K562 (cell line): Measurements from ENCODE around the gene EMC9. TPM values are rescaled to one million over a fixed set of nuclear protein-coding genes. Genes with fewer than 3 reads are reported as not detected.

ENCODE experiments used
- BCL6 ChIP-seq: fragments of 250-450 bp; sonication (Bioruptor Pico); IDR thresholded peaks from 2 replicates; pipeline ENCODE4 v1.4.0; 2020
- GATA2 ChIP-seq: sonication (generic); formaldehyde crosslinking; IDR thresholded peaks from 2 replicates; pipeline ENCODE4 v1.4.0; 2020; ENCODE audit warnings: mild to moderate bottlenecking, missing genetic modification reagents
- IFI16 ChIP-seq: fragments of 250-450 bp; sonication (Bioruptor Pico); IDR thresholded peaks from 2 replicates; pipeline ENCODE4 v2.1.2; 2022; ENCODE audit warnings: mild to moderate bottlenecking, inconsistent platforms
- JUN ChIP-seq, 2 experiments: sonication (generic) in 1 of 2; formaldehyde crosslinking in 1 of 2; IDR thresholded peaks; 2 replicates each; pipeline versions ENCODE4 v1.6.1 to v1.8.0; 2012 to 2022; ENCODE audit warnings: borderline replicate concordance in 2 of 2, mild to moderate bottlenecking in 2 of 2, improper control_type of control experiment in 1 of 2, low read depth in 1 of 2, low read length in 1 of 2, missing genetic modification reagents in 1 of 2
- NEUROD1 ChIP-seq: fragments of 150-350 bp; IDR thresholded peaks from 2 replicates; pipeline ENCODE4 v1.6.1; 2014; ENCODE audit warnings: borderline replicate concordance, low read length, low read depth; ENCODE audit not compliant: partially characterized antibody
- NR2C2 ChIP-seq, 2 experiments: fragments of 200-800 bp in 1 of 2; sonication (Bioruptor generic) in 1 of 2; sonication (generic) in 1 of 2; formaldehyde crosslinking in 1 of 2; IDR thresholded peaks; 2 replicates each; pipeline versions ENCODE4 v1.6.1 to v1.8.0; 2016 to 2022; ENCODE audit warnings: mild to moderate bottlenecking in 1 of 2, missing compliant biosample characterization in 1 of 2, missing genetic modification characterization in 1 of 2, missing genetic modification reagents in 1 of 2
- RBM14 ChIP-seq: fragments of 200-400 bp; formaldehyde crosslinking; IDR thresholded peaks from 2 replicates; pipeline ENCODE4 v1.6.1; 2018; ENCODE audit warnings: low read depth, mild to moderate bottlenecking, low read length, moderate library complexity, borderline replicate concordance; ENCODE audit not compliant: insufficient read depth
- SETDB1 ChIP-seq: IDR thresholded peaks from one replicate; pipeline ENCODE4 v1.6.1; 2012; ENCODE audit warnings: low read length, control low read depth, inconsistent platforms
- polyA plus RNA-seq, 8 experiments: library from polyadenylated mRNA; depleted of rRNA in 4 of 8; stranded (reverse) in 5 of 8; unstranded in 3 of 8; fragments of >200 nt; fragmentation: Nextera tagmentation in 2 of 8; fragmentation: Illumina TruSeq in 1 of 8; extraction: Ambion mirVana in 2 of 8; extraction: Trizol in 1 of 8; gene quantifications; 2 replicates each; pipeline versions ENCODE4 v1.2.1 to v1.2.3, GENCODE V29; 2011 to 2014; ENCODE audit warnings: inconsistent platforms in 1 of 8, missing spikeins in 1 of 8
- total RNA-seq, 7 experiments: library from RNA; depleted of rRNA in 6 of 7; stranded (reverse); fragments of >200 nt in 6 of 7; fragmentation: Illumina TruSeq in 2 of 7; extraction: Trizol in 2 of 7; gene quantifications; 2 replicates each; pipeline versions ENCODE4 v1.2.1 to v1.2.3, GENCODE V29; 2011 to 2021; ENCODE audit warnings: low replicate concordance in 1 of 7
- TF ChIP-seq, protein P1 (sequence below): fragments of 450-650 bp; formaldehyde crosslinking; IDR thresholded peaks from 2 replicates; pipeline ENCODE4 v1.4.0; 2020; ENCODE audit warnings: mild to moderate bottlenecking, mixed read lengths
- TF ChIP-seq, protein P2 (sequence below): fragments of 250-450 bp; sonication (Bioruptor Pico); IDR thresholded peaks from 2 replicates; pipeline ENCODE4 v1.5.0; 2021; ENCODE audit warnings: mild to moderate bottlenecking, moderate library complexity
- TF ChIP-seq, protein P3 (sequence below): fragments of 450-650 bp; IDR thresholded peaks from 2 replicates; pipeline ENCODE4 v1.6.1; 2017; ENCODE audit warnings: mild to moderate bottlenecking, moderate library complexity
- TF ChIP-seq, protein P4 (sequence below): fragments of 250-450 bp; sonication (Bioruptor Pico); IDR thresholded peaks from 2 replicates; pipeline ENCODE4 v1.8.0; 2022; ENCODE audit warnings: moderate library complexity, mild to moderate bottlenecking, inconsistent platforms
- TF ChIP-seq, protein P5 (sequence below): IDR thresholded peaks from 2 replicates; pipeline ENCODE4 v1.6.1; 2011; ENCODE audit warnings: borderline replicate concordance, low read depth, mild to moderate bottlenecking, moderate library complexity, low read length; ENCODE audit not compliant: insufficient read depth, poor library complexity, severe bottlenecking

EMC9 gene
- total and polyA plus RNA-seq, 9 of the 15 experiments (the other 6 are each of a cell fraction or from before 2014, with no cell fraction given), result 3.1 to 13.2 (median 7.8) TPM

DNA sequence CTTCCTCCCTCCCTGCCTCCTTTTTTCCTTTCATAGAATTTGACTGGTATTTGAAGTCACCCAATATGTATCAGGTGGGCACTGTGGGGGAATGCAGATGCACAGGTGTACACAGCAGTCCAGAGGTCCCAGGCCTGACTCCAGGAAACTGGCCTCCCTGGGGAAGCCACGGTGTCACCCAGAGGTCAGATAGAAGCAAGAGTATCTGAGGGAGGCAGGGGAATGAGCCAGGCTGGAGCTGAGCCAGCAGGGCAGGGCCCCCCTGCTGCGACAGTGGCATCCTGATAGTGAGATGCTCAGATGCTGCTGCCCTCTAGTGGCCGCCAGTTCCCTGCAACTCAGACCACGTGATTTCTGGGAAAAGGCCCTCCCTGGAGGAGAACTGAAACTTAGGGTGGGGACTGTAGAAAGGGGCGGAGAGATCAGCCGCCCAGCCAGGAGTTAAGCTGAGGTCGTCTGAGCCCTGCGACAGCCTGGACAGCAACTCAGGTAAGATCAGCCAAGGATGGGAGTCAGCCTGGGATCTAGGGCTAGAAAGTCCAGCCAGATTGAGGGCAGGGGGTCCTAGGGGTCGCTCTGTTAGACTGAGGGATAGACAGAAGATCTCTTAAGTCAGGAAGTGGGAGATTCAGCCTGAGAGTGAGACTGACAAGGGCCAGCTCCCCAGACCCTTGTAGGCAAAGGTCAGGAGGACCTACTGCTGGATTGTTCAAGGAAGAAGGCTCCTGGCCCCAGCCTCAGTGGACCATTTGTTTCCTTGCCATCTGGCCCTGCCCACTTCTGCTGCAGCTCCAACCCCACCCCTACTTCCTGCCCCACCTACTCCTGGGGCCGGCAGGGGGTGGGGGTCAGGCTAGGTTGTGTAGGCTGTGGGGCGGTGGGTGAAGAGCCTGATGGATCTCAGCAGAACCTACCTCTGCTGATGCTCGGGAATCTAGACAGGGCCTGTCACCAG lies 19.7 kb upstream of the EMC9 start, which contains the start of gene IRF9 (continued):
- TF ChIP-seq, protein P1, sequence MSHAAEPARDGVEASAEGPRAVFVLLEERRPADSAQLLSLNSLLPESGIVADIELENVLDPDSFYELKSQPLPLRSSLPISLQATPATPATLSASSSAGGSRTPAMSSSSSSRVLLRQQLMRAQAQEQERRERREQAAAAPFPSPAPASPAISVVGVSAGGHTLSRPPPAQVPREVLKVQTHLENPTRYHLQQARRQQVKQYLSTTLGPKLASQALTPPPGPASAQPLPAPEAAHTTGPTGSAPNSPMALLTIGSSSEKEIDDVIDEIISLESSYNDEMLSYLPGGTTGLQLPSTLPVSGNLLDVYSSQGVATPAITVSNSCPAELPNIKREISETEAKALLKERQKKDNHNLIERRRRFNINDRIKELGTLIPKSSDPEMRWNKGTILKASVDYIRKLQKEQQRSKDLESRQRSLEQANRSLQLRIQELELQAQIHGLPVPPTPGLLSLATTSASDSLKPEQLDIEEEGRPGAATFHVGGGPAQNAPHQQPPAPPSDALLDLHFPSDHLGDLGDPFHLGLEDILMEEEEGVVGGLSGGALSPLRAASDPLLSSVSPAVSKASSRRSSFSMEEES (CRISPR knock-in tag), result peak; percentile 98
- TF ChIP-seq GATA2 (CRISPR knock-in tag), result 0 out of 2 replicates have a peak, but pooled peaks have one; percentile 16
- TF ChIP-seq NEUROD1, result peak; percentile 58
- TF ChIP-seq, protein P2, sequence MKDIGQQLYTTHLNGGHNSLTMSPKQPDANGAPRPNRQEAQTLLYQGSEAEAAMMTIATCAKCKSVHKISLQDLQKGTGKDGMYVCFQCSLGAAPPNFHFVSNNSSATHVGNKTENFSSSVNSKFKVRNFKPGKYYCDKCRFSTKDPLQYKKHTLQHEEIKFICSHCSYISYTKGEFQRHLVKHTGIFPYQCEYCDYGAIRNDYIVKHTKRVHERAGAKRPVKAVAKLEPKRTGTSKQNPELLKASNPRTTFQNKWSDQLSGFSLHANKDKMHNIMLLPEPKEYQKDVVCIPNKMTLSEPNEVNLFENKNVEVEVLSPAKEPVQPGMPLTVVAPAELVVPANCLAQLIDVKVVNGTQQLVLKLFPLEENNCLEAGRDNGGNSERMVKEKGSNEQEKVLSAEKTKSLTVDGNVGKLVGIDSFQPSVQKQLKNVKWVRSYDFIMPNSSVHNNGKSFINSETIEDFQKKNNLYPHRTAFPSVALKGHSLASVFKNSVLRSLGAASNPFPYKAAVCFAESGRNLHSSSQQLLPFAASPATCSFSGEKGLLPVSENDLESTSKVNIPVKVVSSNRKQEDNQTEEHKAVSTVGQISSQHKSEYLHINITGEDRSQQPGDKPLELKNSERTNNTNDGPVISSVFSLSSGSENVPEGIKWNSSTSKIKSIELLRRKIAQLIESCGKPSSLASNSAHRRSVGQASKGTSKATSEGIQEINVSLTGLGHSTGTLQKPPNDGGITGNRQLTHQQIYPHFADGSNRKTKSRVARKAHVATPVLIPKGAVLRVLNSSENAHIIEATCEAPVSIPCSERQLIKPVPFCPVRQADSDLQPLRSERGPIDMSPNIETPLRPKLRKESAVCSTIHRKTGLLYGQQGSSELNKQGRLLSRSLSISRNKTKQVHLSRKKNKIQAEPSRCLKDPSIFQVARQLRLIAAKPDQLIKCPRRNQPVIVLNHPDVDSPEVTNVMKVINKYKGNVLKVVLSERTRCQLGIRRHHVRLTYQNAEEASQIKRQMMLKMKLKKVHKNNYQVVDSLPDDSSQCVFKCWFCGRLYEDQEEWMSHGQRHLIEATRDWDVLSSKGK (CRISPR knock-in tag), result no peak
- TF ChIP-seq RBM14, result no peak
- TF ChIP-seq BCL6, result no peak
- TF ChIP-seq, protein P3, sequence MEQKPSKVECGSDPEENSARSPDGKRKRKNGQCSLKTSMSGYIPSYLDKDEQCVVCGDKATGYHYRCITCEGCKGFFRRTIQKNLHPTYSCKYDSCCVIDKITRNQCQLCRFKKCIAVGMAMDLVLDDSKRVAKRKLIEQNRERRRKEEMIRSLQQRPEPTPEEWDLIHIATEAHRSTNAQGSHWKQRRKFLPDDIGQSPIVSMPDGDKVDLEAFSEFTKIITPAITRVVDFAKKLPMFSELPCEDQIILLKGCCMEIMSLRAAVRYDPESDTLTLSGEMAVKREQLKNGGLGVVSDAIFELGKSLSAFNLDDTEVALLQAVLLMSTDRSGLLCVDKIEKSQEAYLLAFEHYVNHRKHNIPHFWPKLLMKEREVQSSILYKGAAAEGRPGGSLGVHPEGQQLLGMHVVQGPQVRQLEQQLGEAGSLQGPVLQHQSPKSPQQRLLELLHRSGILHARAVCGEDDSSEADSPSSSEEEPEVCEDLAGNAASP, result no peak
- TF ChIP-seq NR2C2 (CRISPR knock-in tag; IDR thresholded peaks at IDR 0.05), result no peak
- peak; percentile 63 for TF ChIP-seq NR2C2 (tag; IDR thresholded peaks at IDR 0.05)
- peak; percentile 52; the same call in 1 of the 2 replicates for TF ChIP-seq JUN (IDR thresholded peaks at IDR 0.05; ENCODE audit: borderline replicate concordance, low read depth, low read length)
- TF ChIP-seq JUN (CRISPR knock-in tag; IDR thresholded peaks at IDR 0.05; ENCODE audit: borderline replicate concordance), result no peak
- TF ChIP-seq, protein P4, sequence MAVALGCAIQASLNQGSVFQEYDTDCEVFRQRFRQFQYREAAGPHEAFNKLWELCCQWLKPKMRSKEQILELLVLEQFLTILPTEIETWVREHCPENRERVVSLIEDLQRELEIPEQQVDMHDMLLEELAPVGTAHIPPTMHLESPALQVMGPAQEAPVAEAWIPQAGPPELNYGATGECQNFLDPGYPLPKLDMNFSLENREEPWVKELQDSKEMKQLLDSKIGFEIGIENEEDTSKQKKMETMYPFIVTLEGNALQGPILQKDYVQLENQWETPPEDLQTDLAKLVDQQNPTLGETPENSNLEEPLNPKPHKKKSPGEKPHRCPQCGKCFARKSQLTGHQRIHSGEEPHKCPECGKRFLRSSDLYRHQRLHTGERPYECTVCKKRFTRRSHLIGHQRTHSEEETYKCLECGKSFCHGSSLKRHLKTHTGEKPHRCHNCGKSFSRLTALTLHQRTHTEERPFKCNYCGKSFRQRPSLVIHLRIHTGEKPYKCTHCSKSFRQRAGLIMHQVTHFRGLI (CRISPR knock-in tag), result no peak
- TF ChIP-seq, protein P5, sequence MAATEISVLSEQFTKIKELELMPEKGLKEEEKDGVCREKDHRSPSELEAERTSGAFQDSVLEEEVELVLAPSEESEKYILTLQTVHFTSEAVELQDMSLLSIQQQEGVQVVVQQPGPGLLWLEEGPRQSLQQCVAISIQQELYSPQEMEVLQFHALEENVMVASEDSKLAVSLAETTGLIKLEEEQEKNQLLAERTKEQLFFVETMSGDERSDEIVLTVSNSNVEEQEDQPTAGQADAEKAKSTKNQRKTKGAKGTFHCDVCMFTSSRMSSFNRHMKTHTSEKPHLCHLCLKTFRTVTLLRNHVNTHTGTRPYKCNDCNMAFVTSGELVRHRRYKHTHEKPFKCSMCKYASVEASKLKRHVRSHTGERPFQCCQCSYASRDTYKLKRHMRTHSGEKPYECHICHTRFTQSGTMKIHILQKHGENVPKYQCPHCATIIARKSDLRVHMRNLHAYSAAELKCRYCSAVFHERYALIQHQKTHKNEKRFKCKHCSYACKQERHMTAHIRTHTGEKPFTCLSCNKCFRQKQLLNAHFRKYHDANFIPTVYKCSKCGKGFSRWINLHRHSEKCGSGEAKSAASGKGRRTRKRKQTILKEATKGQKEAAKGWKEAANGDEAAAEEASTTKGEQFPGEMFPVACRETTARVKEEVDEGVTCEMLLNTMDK, result peak; percentile 32
- TF ChIP-seq SETDB1, result no peak
- no peak for TF ChIP-seq IFI16 (CRISPR knock-in tag)
